GM12874 (cell line): ENCODE results near the gene TM4SF20.
A peak's percentile ranks its signal among the peaks of the same experiment; 100 is the strongest.

ENCODE experiments used
- TF ChIP-seq, protein P1 (sequence below): IDR thresholded peaks from 2 replicates; pipeline ENCODE4 v1.5.1; 2011; ENCODE audit warnings: low read depth, mild to moderate bottlenecking, control low read depth, low read length, moderate library complexity; ENCODE audit not compliant: insufficient read depth

TM4SF20 gene

DNA sequence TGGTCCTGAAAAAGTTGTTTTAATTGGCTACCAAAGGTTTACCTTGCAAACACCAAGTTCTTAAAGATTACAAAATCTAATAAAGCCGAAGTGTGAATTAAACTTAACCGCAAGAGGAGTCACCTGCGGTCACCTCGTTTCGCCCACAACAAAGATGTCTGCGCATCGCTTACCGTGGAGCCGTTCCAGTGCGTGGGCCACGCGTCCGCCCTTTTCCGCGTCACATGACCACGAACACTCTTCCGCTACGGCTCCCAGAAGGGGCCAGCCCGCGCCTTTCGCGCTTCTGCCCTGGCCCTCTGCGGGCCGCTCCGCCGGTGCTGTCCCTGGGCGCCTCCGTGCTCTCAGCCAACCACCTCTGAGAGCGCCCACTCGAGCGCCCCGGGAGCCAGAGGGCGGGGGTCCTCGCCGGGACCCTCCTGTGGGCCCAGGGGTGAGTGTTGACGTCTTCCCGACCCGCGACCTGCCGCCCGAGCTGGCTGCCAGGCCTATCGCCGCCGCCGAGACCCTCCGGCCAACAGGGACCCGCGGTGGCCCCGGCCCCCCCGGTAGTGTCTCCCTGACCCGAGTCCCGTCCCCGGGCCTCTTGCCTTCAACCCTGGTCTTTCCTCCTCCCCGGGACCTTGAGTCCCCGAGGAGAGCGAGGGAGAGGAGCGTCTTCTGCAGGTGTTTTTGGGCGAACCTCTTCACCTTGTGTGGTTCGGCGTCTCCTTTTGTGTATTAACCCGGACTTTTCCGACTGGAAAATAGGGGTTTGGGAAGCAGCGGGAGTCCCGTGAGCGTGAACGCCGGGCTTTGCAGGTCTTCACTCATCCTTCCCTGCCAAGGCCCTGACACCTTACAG, 53.9 kb downstream of the TM4SF20 start, which contains the start of gene MFF:
Gene MFF (plus strand): TSS at position 257 of the 844 bp plus-strand sequence. CDS start 5,415 bp downstream, outside the sequence.
- TF ChIP-seq, protein P1, sequence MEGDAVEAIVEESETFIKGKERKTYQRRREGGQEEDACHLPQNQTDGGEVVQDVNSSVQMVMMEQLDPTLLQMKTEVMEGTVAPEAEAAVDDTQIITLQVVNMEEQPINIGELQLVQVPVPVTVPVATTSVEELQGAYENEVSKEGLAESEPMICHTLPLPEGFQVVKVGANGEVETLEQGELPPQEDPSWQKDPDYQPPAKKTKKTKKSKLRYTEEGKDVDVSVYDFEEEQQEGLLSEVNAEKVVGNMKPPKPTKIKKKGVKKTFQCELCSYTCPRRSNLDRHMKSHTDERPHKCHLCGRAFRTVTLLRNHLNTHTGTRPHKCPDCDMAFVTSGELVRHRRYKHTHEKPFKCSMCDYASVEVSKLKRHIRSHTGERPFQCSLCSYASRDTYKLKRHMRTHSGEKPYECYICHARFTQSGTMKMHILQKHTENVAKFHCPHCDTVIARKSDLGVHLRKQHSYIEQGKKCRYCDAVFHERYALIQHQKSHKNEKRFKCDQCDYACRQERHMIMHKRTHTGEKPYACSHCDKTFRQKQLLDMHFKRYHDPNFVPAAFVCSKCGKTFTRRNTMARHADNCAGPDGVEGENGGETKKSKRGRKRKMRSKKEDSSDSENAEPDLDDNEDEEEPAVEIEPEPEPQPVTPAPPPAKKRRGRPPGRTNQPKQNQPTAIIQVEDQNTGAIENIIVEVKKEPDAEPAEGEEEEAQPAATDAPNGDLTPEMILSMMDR: peak; percentile 39

DNA sequence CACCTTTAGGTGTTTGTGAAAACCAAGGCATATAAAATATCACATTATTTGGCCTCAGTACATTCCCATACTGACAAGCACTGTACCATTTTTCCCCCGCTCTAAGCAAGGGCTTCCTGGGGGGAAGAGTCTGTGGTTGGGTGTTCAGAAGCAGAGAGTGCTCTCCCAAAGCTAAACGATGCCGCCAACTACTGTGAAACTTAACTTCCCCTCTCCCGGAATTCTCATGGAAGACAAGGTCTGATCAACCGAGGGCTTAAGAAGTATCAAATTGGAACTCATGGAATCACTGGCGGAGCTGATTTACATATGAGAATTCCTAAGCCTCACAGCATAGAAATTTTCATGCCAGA, 54.5 kb downstream of the TM4SF20 start:
- TF ChIP-seq, protein P1: no peak

DNA sequence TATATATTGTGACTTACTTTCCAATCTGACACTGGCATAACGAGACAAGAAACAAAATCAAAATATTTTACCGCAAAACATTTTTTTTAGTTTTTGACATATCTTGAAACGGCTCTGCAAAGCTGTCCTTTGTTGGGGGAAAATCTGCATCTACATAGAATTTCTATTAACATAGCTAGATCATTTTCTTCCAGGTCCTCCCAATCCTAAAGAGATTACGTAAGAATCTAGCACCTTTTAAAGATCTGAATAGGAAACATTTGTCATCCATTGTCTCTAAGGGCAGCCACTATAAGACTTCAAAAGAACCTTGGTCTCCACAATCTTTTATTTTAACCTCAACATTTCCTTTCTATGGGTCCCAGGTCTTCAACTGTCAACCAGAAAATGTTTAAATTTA, 55.3 kb downstream of the TM4SF20 start:
- TF ChIP-seq, protein P1: no peak

DNA sequence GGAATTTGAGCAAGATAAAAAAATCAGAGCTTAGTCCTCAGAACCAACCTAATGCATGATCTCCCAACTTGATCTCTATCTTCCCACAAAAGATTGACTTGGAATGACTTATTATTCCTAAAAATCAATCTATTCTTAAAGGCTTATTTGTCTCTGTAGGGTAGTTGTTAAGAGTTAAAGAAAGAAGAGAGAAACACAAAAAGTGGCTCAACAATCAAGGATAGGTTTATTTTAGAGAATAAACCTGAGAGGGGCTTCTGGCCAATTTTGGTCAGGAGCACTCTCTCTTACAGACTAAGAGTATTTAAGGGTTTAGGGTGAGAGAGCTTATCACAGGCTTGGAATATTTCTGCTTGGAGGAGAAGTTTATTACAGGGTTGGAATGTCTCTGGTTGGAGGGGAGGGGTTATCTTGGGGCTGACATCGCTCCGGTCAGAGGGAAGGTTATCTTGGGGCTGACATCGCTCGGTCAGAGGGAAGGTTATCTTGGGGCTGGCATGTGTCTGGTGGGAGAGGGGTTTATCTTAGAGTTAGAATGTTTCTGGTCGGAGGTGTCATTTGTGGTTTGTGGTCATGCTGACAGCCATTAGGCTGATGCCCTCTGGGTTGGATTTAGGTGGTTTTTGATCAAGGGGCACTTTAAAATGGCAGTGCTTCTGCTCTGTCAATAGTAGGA, 56.4 kb downstream of the TM4SF20 start:
- TF ChIP-seq, protein P1: no peak

DNA sequence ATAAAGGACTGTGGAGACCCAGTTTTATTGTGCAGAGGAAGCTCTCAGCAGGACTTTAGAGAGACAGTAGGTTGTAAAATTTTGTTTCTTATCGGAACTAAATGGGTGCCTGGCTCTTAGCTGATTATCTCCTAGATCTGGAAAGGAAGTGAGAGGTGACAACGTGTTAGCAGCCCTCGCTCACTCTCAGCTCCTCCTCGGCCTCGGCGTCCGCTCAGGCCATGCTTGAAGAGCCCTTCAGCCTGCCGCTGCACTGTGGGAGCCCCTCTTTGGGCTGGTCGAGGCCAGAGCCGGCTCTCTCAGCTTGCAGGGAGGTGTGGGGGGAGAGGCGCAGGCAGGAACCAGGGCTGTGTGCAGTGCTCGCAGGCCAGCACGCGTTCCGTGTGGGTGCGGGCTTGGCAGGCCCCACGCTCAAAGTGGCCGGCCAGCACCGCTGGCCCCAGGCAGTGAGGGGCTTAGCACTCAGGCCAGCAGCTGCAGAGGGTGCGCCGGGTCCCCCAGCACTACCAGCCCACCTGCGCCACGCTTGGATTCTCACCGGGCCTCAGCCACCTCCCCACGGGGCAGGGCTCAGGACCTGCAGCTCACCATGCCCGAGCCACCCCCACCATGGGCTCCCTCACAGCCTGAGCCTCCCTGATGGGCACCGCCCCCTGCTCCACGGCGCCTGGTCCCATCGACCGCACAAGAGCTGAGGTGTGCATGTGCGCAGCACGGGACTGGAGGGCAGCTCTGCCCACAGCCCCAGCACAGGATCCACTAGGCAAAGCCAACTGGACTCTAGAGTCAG, 58.6 kb downstream of the TM4SF20 start:
- TF ChIP-seq, protein P1: no peak

DNA sequence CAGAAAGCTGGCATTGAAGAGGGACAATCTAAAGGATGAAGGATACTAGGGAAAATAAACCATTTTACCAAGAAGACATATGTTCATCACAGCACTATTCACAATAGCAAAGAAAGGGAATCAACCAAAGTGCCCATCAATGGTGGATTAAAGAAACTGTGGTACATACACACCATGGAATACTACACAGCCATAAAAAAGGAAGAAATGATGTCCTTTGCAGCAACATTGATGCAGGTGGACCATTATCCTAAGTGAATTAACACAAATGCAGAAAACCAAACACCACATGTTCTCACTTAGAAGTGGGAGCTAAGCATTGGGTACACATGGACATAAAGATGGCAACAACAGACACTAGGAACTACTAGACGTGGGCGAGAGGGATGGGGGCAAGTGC, 61.3 kb downstream of the TM4SF20 start:
- TF ChIP-seq, protein P1: no peak

DNA sequence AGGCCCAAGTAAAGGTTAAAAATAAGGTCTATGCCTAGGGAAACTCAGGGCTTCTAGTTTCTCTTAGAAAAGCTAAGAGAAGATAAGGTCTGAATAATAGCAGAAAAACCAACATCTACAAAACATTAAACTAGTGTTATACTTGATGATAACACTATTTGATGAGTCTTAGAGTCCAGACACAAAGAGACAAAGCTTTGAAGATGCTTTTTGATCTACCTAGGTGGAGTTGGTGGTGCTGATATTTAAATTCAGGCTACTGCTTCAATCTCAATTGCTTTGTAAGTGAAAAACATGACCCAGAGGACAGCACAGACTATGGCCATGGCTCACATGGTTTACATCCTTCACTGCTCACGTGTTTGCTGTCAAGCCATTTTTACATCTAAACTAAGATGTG, 65.8 kb downstream of the TM4SF20 start:
- TF ChIP-seq, protein P1: no peak
